HCT116 (cell line): ENCODE results near the gene STAP2. TPM values are rescaled to one million over a fixed set of nuclear protein-coding genes. Genes with fewer than 3 reads are reported as not detected.

Experiments
- ATAC-seq: fragments of 200-7000 bp; cut with Tn5 transposase; 2 replicates; pipeline ENCODE4 v1.9.1; 2020; ENCODE audit warnings: mild to moderate bottlenecking, moderate library complexity
- BruUV-seq: library from RNA; stranded (reverse); fragments of 400-500 nt; replicated peaks from 2 replicates; lab custom pipeline; 2021; lab: Mats Ljungman, UMichigan
- CTCF ChIA-PET: fragments of 300-600 bp; sonication (Branson Sonifier 250); formaldehyde crosslinking; loops from one replicate; lab custom pipeline; 2021; ENCODE audit warnings: antibody characterized with exemption; lab: Charles Lee
- POLR2A ChIA-PET: fragments of 300-600, 350-600 bp; sonication (Branson Sonifier 250); formaldehyde crosslinking; loops from one replicate; lab custom pipeline; 2021; ENCODE audit warnings: antibody characterized with exemption; lab: Charles Lee
- RAD21 ChIA-PET, 2 experiments: fragments of 300-600 bp; sonication (Branson Sonifier 250); formaldehyde crosslinking; loops; one replicate each; lab custom pipeline; 2023; ENCODE audit warnings: low total read pairs in 2 of 2; ENCODE audit not compliant: uncharacterized antibody in 2 of 2, unreplicated experiment in 2 of 2, low non-redundant PET in 1 of 2; lab: Charles Lee
- DNase-seq: peaks from one replicate; pipeline ENCODE4 v3.0.0-alpha.2; 2010; ENCODE audit warnings: low read depth, low spot score
- H2AFZ ChIP-seq: fragments of 200-600 bp; shearing (Covaris generic), sonication (generic); 2 replicates; pipeline ENCODE4 v1.6.1; 2017; ENCODE audit warnings: low read depth, mixed run types, mixed read lengths, antibody characterized with exemption, low read length; ENCODE audit not compliant: poor library complexity, severe bottlenecking
- H3K27ac ChIP-seq: 2 replicates; pipeline ENCODE4 v1.5.1; 2012; ENCODE audit warnings: low read depth, low read length
- H3K27me3 ChIP-seq: fragments of 200-600 bp; sonication (generic); 2 replicates; pipeline ENCODE4 v1.6.1; 2016; ENCODE audit warnings: mixed run types, low read length, mixed read lengths; ENCODE audit not compliant: insufficient read depth
- H3K36me3 ChIP-seq, 2 experiments: fragments of 200-500 bp in 1 of 2; fragments of 200-600 bp in 1 of 2; sonication (Bioruptor generic) in 1 of 2; sonication (generic) in 1 of 2; 2 replicates each; pipeline versions ENCODE4 v1.5.1 to v1.6.1; 2014 to 2016; ENCODE audit warnings: low read length in 2 of 2, inconsistent platforms in 1 of 2, mixed read lengths in 1 of 2, mixed run types in 1 of 2; ENCODE audit not compliant: insufficient read depth in 2 of 2, control insufficient read depth in 1 of 2
- H3K4me1 ChIP-seq, 2 experiments: fragments of 200-600 bp in 1 of 2; sonication (generic) in 1 of 2; 2 replicates each; pipeline versions ENCODE4 v1.5.1 to v1.6.1; 2012 to 2017; ENCODE audit warnings: low read length in 2 of 2, inconsistent platforms in 1 of 2, mild to moderate bottlenecking in 1 of 2, mixed read lengths in 1 of 2, mixed run types in 1 of 2, moderate library complexity in 1 of 2; ENCODE audit not compliant: insufficient read depth in 2 of 2, control insufficient read depth in 1 of 2
- H3K4me2 ChIP-seq: fragments of 200-600 bp; sonication (generic); 2 replicates; pipeline ENCODE4 v1.6.1; 2017; ENCODE audit warnings: mixed run types, low read length, mixed read lengths
- H3K4me3 ChIP-seq, 2 experiments: fragments of 200-600 bp in 1 of 2; sonication (generic) in 1 of 2; replicated peaks in 1 of 2; 2 replicates each; pipeline ENCODE4 v1.5.1; 2011 to 2016; ENCODE audit warnings: low read length in 2 of 2, control low read depth in 1 of 2, low read depth in 1 of 2, mild to moderate bottlenecking in 1 of 2, mixed read lengths in 1 of 2, mixed run types in 1 of 2
- H3K79me2 ChIP-seq: fragments of 200-600 bp; sonication (generic); 2 replicates; pipeline ENCODE4 v1.6.1; 2017; ENCODE audit warnings: mild to moderate bottlenecking, mixed run types, low read length, moderate library complexity, mixed read lengths; ENCODE audit not compliant: insufficient read depth
- H3K9ac ChIP-seq: fragments of 200-600 bp; sonication (generic); 2 replicates; pipeline ENCODE4 v1.6.1; 2016; ENCODE audit warnings: low read length, mixed read lengths
- H3K9me2 ChIP-seq: fragments of 200-600 bp; sonication (generic), shearing (Covaris generic); 2 replicates; pipeline ENCODE4 v1.6.1; 2017; ENCODE audit warnings: mixed run types, mild to moderate bottlenecking, moderate library complexity; ENCODE audit not compliant: insufficient read depth
- H3K9me3 ChIP-seq, 2 experiments: fragments of 200-500 bp in 1 of 2; fragments of 200-600 bp in 1 of 2; sonication (Bioruptor generic) in 1 of 2; sonication (generic) in 1 of 2; 2 replicates each; pipeline ENCODE4 v1.6.1; 2014 to 2017; ENCODE audit warnings: low read length in 2 of 2, mixed read lengths in 2 of 2, inconsistent platforms in 1 of 2, low read depth in 1 of 2, mild to moderate bottlenecking in 1 of 2, mixed run types in 1 of 2, moderate library complexity in 1 of 2; ENCODE audit not compliant: control insufficient read depth in 1 of 2, insufficient read depth in 1 of 2
- H4K20me1 ChIP-seq: fragments of 200-600 bp; sonication (generic), shearing (Covaris generic); 2 replicates; pipeline ENCODE4 v1.6.1; 2017; ENCODE audit warnings: mixed run types, mild to moderate bottlenecking, moderate library complexity; ENCODE audit not compliant: insufficient read depth
- ATF3 ChIP-seq: IDR thresholded peaks from 2 replicates; pipeline ENCODE4 v1.6.1; 2012
- EGR1 ChIP-seq: IDR thresholded peaks from 2 replicates; pipeline ENCODE4 v1.6.1; 2012; ENCODE audit warnings: low read depth
- ELF1 ChIP-seq: IDR thresholded peaks from 2 replicates; pipeline ENCODE4 v1.6.1; 2012; ENCODE audit warnings: low read depth, borderline replicate concordance
- FOSL1 ChIP-seq: IDR thresholded peaks from 2 replicates; pipeline ENCODE4 v1.6.1; 2012; ENCODE audit warnings: low read depth
- MAX ChIP-seq: IDR thresholded peaks from 2 replicates; pipeline ENCODE4 v1.6.1; 2012
- POLR2A ChIP-seq: IDR thresholded peaks from 2 replicates; pipeline ENCODE4 v1.7.0; 2011; ENCODE audit warnings: borderline replicate concordance; ENCODE audit not compliant: insufficient read depth, insufficient read length; ENCODE audit errors: extremely low read depth
- POLR2AphosphoS5 ChIP-seq: IDR thresholded peaks from 2 replicates; pipeline ENCODE4 v1.6.1; 2011; ENCODE audit warnings: mild to moderate bottlenecking, low read depth, low read length, moderate library complexity
- RAD21 ChIP-seq: IDR thresholded peaks from 2 replicates; pipeline ENCODE4 v1.6.1; 2012; ENCODE audit warnings: low read depth, mild to moderate bottlenecking
- REST ChIP-seq: IDR thresholded peaks from 2 replicates; pipeline ENCODE4 v1.6.1; 2012; ENCODE audit warnings: low read depth
- SIN3A ChIP-seq: IDR thresholded peaks from 2 replicates; pipeline ENCODE4 v1.6.1; 2012; ENCODE audit warnings: low read depth
- SP1 ChIP-seq: IDR thresholded peaks from 2 replicates; pipeline ENCODE4 v1.6.1; 2012; ENCODE audit warnings: low read depth
- TCF7L2 ChIP-seq: IDR thresholded peaks from 2 replicates; pipeline ENCODE4 v1.7.0; 2011; ENCODE audit warnings: borderline replicate concordance, inconsistent platforms; ENCODE audit not compliant: insufficient read depth, insufficient read length; ENCODE audit errors: extremely low read depth
- YY1 ChIP-seq: IDR thresholded peaks from 2 replicates; pipeline ENCODE4 v1.6.1; 2011; ENCODE audit warnings: low read length, low read depth, moderate library complexity, mild to moderate bottlenecking; ENCODE audit not compliant: insufficient replicate concordance; ENCODE audit errors: extremely low read depth
- ZBTB33 ChIP-seq: IDR thresholded peaks from 2 replicates; pipeline ENCODE4 v1.6.1; 2011; ENCODE audit warnings: mild to moderate bottlenecking, low read length, moderate library complexity; ENCODE audit not compliant: insufficient replicate concordance; ENCODE audit errors: extremely low read depth
- ZNF274 ChIP-seq: fragments of 200-500 bp; sonication (Bioruptor generic); IDR thresholded peaks from 2 replicates; pipeline ENCODE4 v1.6.1; 2014; ENCODE audit warnings: mild to moderate bottlenecking, low read depth, low read length, inconsistent platforms
- intact Hi-C: fragments of 100-400 bp; cut with micrococcal nuclease; formaldehyde crosslinking; loops from 2 replicates; pipeline ENCODE4 v1.10.0; 2022
- total RNA-seq: library from RNA; stranded (reverse); gene quantifications from one replicate; pipeline ENCODE4 v1.2.1, GENCODE V29; 2021; ENCODE audit not compliant: unreplicated experiment

STAP2 gene
- total RNA-seq, 1 experiment from 2014 or later = 2.1 TPM

GRCh38 chr19:4292515-4292914, 46.1 kb downstream of the STAP2 start:
- H3K9me2 ChIP-seq = no peaks in the 10 kb centered on the region
- intact Hi-C loops = no loop called here
- TF ChIP-seq YY1 (no peak), SIN3A (no peak), TCF7L2 (no peak), EGR1 (no peak), ATF3 (no peak), ZNF274 (no peak), MAX (no peak)
- H3K9me3 ChIP-seq = no peaks in the 10 kb centered on the region
- no peak overlapping the region for H3K9ac ChIP-seq
- no peak overlapping the region for H3K4me3 ChIP-seq
- H4K20me1 ChIP-seq = no peaks in the 10 kb centered on the region
- no peaks in the 10 kb centered on the region for H3K79me2 ChIP-seq
- H3K4me1 ChIP-seq = peaks cover 7 to 14% of the 10 kb centered on the region in 2 experiments; a peak in 3 of 4 replicates
- no peaks in the 10 kb centered on the region for H3K36me3 ChIP-seq
- ChIA-PET POLR2A (no interaction called here), CTCF (no interaction called here), RAD21 (no interaction called here)
- no peaks in the 10 kb centered on the region for H3K27me3 ChIP-seq
- no peak overlapping the region for H2AFZ ChIP-seq
- DNase-seq (no peak), ATAC-seq (no peak)
- BruUV-seq = no TSS peak
- no peak overlapping the region for H3K27ac ChIP-seq
- no peak overlapping the region for H3K4me2 ChIP-seq

- Histone ChIP-seq H3K4me2 (no peak overlapping the region), H3K4me1 (peaks cover 7 to 14% of the 10 kb centered on the region in 2 experiments; a peak in 3 of 4 replicates), H3K27me3 (no peaks in the 10 kb centered on the region), H3K9me3 (no peaks in the 10 kb centered on the region), H2AFZ (no peak overlapping the region), H3K9ac (no peak overlapping the region), H3K36me3 (no peaks in the 10 kb centered on the region), H3K4me3 (no peak overlapping the region), H3K9me2 (no peaks in the 10 kb centered on the region), H4K20me1 (no peaks in the 10 kb centered on the region), H3K79me2 (no peaks in the 10 kb centered on the region), H3K27ac (no peak overlapping the region)
- no peak for ATAC-seq
- CTCF ChIA-PET = no interaction called here
- DNase-seq = no peak
- POLR2A ChIA-PET = no interaction called here
- intact Hi-C loops = no loop called here
- BruUV-seq = no TSS peak
- RAD21 ChIA-PET = no interaction called here
- TF ChIP-seq FOSL1 = no peak
- no peak for TF ChIP-seq EGR1
- TF ChIP-seq POLR2AphosphoS5 = no peak
- no peak for TF ChIP-seq POLR2A
- no peak for TF ChIP-seq RAD21
- no peak for TF ChIP-seq ELF1
- TF ChIP-seq REST = no peak
- TF ChIP-seq ZBTB33 = no peak
- TF ChIP-seq ATF3 = no peak
- TF ChIP-seq SP1 = no peak
These were observed 47.4 kb downstream of the STAP2 start for GRCh38 chr19:4291184-4291732.
